ENCODE measurements around the gene KLK12.

GRCh38 chr19:51027126-51027806, 7.5 kb downstream of the KLK12 start:
- TF ChIP-seq POLR2A (IDR thresholded peaks at IDR 0.05) (no peak), CTCF (IDR thresholded peaks at IDR 0.05) (no peak)

All from heart left ventricle (tissue), 13 donors.